Measurements from ENCODE around the gene MTUS2.

Gene MTUS2

GRCh38 chr13:29494520-29494919 is 674.4 kb downstream of the MTUS2 start:
- DNase-seq: no peak

GRCh38 chr13:29496241-29496712 is 676.1 kb downstream of the MTUS2 start:
- no peak for DNase-seq

- DNase-seq: no peak
These were observed 677.1 kb downstream of the MTUS2 start for GRCh38 chr13:29497137-29497654.

GRCh38 chr13:29498426-29499040 is 678.4 kb downstream of the MTUS2 start:
- no peak for DNase-seq

- DNase-seq: no peak
These were observed 679.5 kb downstream of the MTUS2 start for GRCh38 chr13:29499506-29500165.

- DNase-seq: no peak
These were observed 680.2 kb downstream of the MTUS2 start for GRCh38 chr13:29500386-29500785.

- no peak for DNase-seq
These were observed 681.5 kb downstream of the MTUS2 start for GRCh38 chr13:29501674-29502073.

GRCh38 chr13:29502391-29503008 is 682.4 kb downstream of the MTUS2 start:
- DNase-seq: no peak

GRCh38 chr13:29503041-29503837 is 683.1 kb downstream of the MTUS2 start:
- no peak for DNase-seq

- DNase-seq: no peak
These were observed 684.6 kb downstream of the MTUS2 start for GRCh38 chr13:29504691-29505090.

- no peak for DNase-seq
These were observed 685.4 kb downstream of the MTUS2 start for GRCh38 chr13:29505511-29505910.

GRCh38 chr13:29505950-29506349 is 685.8 kb downstream of the MTUS2 start:
- DNase-seq: no peak

- no peak for DNase-seq
These were observed 687.2 kb downstream of the MTUS2 start for GRCh38 chr13:29507356-29507755.

- peak; percentile 62 for DNase-seq
These were observed 688.2 kb downstream of the MTUS2 start for GRCh38 chr13:29508130-29508875.

GRCh38 chr13:29508876-29509252 is 688.7 kb downstream of the MTUS2 start:
- DNase-seq: no peak

- DNase-seq: no peak
These were observed 690.0 kb downstream of the MTUS2 start for GRCh38 chr13:29509999-29510589.

GRCh38 chr13:29510651-29511084 is 690.5 kb downstream of the MTUS2 start:
- DNase-seq: no peak

- no peak for DNase-seq
These were observed 691.1 kb downstream of the MTUS2 start for GRCh38 chr13:29511106-29511796.

- DNase-seq: no peak
These were observed 691.8 kb downstream of the MTUS2 start for GRCh38 chr13:29511980-29512379.

GRCh38 chr13:29513002-29513980 is 693.2 kb downstream of the MTUS2 start:
- DNase-seq: no peak

All from activated CD4-positive, alpha-beta T cell treated with anti-CD3 and anti-CD28 coated beads for 1 hour (primary cell).